ENCODE results near the gene PCDH9.

PCDH9 gene

DNA sequence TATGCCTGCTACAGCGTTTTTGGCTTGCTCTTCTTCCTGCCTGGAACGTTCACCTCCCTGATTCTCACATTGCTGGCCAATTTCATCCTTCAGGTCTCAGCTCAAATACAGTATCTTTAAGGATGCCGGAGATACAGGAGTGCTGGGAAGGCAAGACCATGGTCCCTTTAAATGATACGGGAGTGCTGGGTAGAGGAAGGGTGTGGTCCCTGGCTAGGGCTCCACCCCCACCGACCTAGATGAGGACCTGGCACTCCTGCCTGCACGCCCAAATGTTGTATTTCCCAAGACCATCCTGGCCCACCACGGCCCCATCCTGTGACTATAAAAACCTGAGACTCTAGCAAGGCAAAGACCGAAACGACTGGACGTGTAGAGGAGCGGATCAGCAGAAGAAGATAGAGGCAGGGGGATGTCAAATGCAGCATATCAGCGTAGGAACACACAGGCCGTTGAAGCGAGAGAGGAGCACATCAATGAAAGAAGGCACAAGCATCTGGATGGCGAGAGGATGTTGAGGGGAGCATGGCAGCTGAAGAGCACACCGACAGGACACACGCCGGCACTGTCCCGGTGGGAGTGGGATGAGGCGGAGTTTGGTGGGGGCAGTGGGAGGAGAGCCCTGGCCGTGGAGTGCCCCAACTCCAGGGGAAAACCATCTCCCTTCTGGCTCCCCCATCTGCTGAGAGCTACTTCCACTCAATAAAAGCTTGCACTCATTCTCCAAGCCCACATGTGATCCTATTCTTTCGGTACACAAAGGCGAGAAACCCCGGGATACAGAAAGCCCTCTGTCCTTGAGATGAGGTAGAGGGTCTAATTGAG lies 74.0 kb downstream of the PCDH9 start:
- DNase-seq, result no peak

DNA sequence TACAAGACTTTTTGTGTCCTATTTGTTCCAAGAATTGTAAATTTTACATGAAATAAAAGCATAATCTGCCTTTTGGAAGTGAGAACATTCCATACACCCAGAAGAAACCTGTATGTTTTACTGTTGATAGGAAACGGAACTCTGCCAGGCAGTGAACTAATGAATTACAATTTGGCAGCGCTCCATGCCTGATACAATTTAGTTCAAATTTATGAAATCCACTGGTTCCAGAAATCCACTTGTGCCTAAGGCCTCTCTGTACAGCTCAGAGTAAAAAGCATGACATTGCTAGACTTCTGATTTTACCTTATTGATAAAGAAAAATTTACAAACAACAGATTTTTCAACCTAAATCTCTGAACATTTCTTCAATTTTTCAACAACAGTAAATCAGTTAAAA lies 78.1 kb downstream of the PCDH9 start:
- DNase-seq, result no peak

GRCh38 chr13:67151652-67152051 lies 78.5 kb downstream of the PCDH9 start:
- no peak for DNase-seq

GRCh38 chr13:67150608-67151007 lies 79.5 kb downstream of the PCDH9 start:
- DNase-seq, result no peak

- DNase-seq, result no peak
Measured at GRCh38 chr13:67148161-67148571, 82.0 kb downstream of the PCDH9 start.

DNA sequence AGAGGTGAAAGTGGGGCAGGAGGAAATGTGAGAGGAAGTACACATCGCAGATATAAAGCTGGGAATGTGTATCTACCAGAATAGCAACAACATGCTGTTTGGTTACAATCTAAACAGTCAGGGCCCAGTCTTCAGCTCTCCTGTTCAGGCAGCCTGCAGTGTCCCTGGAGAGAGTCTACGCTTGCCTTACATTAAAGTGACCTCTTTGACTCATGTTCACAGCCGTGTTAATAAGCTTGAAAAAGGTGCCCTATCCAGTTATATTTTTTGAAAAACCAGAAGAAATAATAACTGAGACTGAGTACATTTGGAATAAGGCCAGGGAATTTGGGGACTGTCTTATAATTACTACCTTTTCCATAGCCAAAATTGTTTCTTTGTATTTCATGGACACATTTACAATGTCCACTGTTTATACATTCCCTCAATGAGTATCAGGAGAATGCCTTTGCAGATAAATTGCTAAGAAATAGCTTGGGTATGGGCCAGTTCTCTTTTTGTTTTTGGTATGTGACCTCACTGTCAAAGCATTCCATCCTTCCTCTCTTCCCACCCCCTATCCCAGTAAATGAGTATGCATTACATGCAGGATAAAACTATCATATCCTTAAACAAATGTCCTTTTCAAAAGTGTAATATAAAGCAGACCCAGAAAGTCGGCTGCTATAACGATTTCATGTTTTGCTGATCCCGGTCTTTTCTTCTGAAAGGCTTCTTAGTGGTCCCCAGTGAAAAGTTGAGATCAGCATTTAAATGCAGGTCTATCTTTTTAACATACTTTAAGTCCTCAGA lies 82.6 kb downstream of the PCDH9 start:
- no peak for DNase-seq

DNA sequence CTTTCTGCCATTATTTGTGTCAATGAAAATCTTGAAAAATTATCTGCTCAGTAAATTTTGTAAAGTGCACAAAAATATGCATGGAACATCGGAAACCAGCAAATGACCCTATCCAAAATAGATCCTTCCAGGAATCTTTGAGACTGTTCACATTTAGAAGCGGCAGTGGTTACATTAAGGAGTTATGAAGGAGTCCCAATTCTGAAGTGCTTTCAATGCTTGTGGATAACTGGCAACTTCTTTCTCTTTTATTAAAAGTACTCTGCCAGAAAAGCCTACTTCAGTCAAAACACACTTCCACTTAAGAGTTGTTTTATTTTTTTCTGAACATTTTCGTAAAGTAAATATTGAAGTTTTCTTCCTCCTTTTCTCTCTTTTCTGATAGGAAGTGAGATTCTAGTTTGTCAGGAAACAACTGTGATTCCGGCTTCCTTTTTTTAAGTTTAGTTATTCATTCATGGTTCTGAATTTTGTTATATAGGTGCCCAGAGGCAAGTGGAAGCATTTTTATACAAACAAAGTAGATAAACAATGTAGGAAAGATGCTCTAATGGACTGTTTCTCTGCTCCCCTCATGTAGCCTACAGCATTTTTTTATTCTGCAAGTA lies 83.5 kb downstream of the PCDH9 start:
- no peak for DNase-seq

DNA sequence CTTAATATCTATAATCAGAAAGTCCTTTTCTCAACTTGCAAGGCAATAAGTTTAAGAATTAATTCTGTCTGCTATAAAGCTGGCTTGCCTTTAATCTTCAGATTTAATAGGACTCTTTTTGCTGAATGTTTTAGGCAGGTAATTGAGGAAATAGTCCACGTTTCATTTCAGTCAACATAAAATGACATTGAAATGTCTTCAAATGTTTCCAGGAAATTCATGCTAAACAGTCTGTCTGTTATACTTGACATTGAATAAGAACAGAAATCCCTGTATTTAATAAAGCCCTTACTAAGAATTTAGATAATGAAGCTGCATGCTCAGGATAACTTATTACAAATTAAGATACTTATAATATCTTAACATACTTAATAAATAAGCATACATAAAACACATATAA lies 84.2 kb downstream of the PCDH9 start:
- DNase-seq, result no peak

- no peak for DNase-seq
Measured at GRCh38 chr13:67143544-67144115, 86.5 kb downstream of the PCDH9 start.

- no peak for DNase-seq
Measured at GRCh38 chr13:67140006-67140405, 90.1 kb downstream of the PCDH9 start.

GRCh38 chr13:67139551-67139950 lies 90.6 kb downstream of the PCDH9 start:
- no peak for DNase-seq

GRCh38 chr13:67138970-67139369 lies 91.2 kb downstream of the PCDH9 start:
- DNase-seq, result no peak

DNA sequence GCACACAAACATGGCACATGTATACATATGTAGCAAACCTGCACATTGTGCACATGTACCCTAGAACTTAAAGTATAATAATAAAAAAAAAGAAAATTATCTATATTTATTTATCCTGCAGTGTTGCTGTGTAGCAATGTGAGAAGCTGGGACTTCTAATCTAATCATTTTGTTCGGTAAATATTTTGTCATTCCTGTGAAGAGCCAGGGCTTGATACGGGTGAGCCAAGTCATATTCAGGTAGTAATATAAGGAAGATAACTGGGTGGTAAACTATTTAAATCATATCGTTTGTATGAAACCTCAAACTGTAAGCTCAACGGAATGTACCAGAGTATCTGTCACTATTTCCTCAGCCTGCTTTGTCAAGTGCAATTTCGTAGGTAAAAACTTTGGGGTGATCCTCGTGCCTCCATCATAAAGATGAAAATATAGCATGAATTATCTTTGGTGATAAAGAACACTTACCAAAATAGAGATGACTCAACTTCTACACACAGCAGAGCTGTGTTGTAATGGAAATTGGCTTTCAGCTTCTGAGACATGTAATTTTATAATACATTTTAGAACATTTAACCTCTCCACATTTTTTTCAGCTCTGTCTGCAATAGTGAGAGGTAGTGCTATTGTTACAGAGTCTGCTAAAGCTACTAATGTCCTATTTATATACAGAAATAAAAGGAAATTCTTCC lies 92.9 kb downstream of the PCDH9 start:
- no peak for DNase-seq

- no peak for DNase-seq
Measured at GRCh38 chr13:67136157-67136556, 94.0 kb downstream of the PCDH9 start.

- DNase-seq, result no peak
Measured at GRCh38 chr13:67135356-67135755, 94.8 kb downstream of the PCDH9 start.

DNA sequence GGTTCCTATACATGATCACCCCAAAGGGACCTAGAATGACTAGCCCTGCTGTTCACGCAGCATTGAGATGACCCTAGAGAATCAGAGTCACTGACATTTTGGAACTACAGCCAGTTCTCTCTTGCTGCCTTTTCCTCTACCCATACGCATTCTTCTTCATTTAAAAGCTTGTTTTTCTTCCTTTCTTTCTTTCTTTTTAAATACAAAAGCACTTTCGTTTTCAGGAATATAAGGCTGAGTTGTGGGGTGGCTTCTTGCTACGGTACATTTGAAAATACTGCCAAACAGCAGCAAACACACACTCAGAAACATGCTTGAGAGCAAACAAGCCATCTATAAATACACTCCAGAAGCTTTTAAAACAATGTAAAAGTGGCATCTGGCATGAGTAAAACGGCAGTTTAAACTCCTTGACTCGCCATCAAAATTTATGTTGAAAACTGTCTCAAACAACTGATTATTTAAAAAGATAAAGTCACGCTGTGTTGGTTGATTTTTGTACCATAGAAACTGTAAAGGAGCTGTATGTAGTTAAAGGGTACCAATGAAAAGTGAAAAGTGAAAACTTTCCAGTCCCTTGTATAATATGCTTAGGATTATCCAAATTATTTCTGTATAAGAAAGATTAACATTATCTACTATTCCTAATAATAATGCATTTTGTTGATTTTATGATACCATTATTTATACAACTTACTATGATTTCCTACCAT lies 95.6 kb downstream of the PCDH9 start:
- no peak for DNase-seq

DNA sequence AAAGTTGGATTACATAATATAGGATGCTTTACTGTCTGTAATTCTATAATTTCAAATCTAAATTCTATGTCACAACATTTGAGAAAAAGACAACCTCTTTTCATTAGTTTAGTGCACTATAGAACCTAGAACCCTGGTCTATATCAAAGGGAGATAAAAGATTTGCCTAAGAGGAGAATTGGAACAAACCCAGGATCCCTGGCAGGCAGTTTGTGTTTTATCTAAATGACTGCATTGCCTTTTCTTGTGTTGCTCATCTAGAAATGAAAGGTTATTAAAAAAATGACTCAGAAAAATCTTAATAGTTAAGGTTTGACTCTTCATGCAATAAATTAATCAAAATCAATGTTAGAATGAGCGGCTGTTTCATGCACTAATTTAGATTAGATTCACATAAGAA lies 96.7 kb downstream of the PCDH9 start:
- no peak for DNase-seq

DNA sequence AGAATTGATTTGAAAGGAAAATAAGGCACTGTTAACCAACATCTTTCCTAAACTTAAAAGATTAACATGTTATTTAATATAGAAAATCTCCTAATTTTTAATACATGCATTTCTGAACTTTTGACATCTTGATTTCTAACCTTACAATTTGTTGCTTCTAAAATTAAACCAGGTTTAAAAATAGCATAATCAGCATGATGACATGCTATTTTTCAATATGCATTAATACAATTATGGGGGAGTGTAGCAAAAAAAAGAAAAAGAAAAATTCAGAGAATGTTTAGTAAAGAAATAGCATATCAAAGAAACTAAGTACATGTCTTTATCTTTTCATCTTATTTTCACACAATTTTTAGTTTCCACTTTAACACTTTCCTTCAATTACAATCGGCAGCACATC lies 98.7 kb downstream of the PCDH9 start:
- DNase-seq, result no peak

DNA sequence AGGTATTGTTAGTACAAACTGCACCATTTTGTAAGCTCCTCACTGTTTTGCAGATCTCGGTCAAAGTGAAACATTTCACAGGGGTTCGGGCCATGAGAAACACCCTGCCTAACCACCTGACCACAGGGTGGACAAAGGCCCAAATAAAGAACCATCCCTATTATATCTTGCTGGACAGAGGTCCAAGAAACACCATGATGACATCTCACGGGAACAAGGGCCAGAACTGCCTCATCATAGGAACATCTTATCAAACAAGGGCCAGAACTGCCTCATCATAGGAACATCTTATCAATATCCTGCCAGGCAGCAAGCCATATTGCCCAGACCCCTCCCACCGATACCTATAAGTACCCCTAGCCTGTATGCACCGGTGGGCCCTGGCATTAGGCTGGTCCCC lies 99.7 kb downstream of the PCDH9 start:
- no peak for DNase-seq

GRCh38 chr13:67128136-67128535 lies 102.0 kb downstream of the PCDH9 start:
- DNase-seq, result no peak

- DNase-seq, result no peak
Measured at GRCh38 chr13:67125681-67126080, 104.5 kb downstream of the PCDH9 start.

- no peak for DNase-seq
Measured at GRCh38 chr13:67123165-67123564, 107.0 kb downstream of the PCDH9 start.

All from cerebellar nuclear complex (tissue), 1 donor.